PC-3 (cell line): Measurements from ENCODE around the gene STRN4. TPM values are rescaled to one million over a fixed set of nuclear protein-coding genes. Genes with fewer than 3 reads are reported as not detected.

Experiments
- ATAC-seq: fragments of 200-7000 bp; cut with Tn5 transposase; 2 replicates; pipeline ENCODE4 v1.9.1; 2020; ENCODE audit warnings: mild to moderate bottlenecking, moderate library complexity
- BruUV-seq: library from RNA; stranded (reverse); fragments of 400-500 nt; replicated peaks from 2 replicates; lab custom pipeline; 2021; lab: Mats Ljungman, UMichigan
- CTCF ChIA-PET: fragments of 300-600 bp; sonication (Branson Sonifier 250); formaldehyde crosslinking; loops from one replicate; lab custom pipeline; 2022; ENCODE audit warnings: antibody characterized with exemption; lab: Charles Lee
- POLR2A ChIA-PET: fragments of 300-600 bp; sonication (Branson Sonifier 250); formaldehyde crosslinking; loops from one replicate; lab custom pipeline; 2022; ENCODE audit warnings: antibody characterized with exemption; ENCODE audit not compliant: unreplicated experiment; lab: Charles Lee
- DNase-seq: peaks from one replicate; pipeline ENCODE4 v3.0.0-alpha.2; 2015
- H2AFZ ChIP-seq: fragments of 300-600 bp; sonication (generic); 2 replicates; pipeline ENCODE4 v1.6.0; 2016; ENCODE audit warnings: antibody characterized with exemption, low read length
- H3F3A ChIP-seq: fragments of 300-600 bp; sonication (generic); one replicate; pipeline ENCODE4 v1.6.0; 2017; ENCODE audit warnings: antibody characterized with exemption, low read length, control low read depth, mild to moderate bottlenecking; ENCODE audit not compliant: unreplicated experiment
- H3K27ac ChIP-seq: fragments of 300-600 bp; sonication (generic); 2 replicates; pipeline ENCODE4 v1.5.1; 2016; ENCODE audit warnings: mild to moderate bottlenecking, low read length
- H3K27me3 ChIP-seq: fragments of 300-600 bp; sonication (generic); 2 replicates; pipeline ENCODE4 v1.6.1; 2016; ENCODE audit warnings: low read length, mixed read lengths
- H3K36me3 ChIP-seq: fragments of 300-600 bp; sonication (generic); 2 replicates; pipeline ENCODE4 v1.6.1; 2016; ENCODE audit warnings: low read depth, mixed run types, low read length, mixed read lengths
- H3K4me1 ChIP-seq: fragments of 300-600 bp; sonication (generic); 2 replicates; pipeline ENCODE4 v1.5.1; 2016; ENCODE audit warnings: low read length; ENCODE audit not compliant: insufficient read depth
- H3K4me2 ChIP-seq: fragments of 300-600 bp; sonication (generic); 2 replicates; pipeline ENCODE4 v1.6.0; 2016; ENCODE audit warnings: low read length
- H3K4me3 ChIP-seq: fragments of 300-600 bp; sonication (generic); 2 replicates; pipeline ENCODE4 v1.5.1; 2016; ENCODE audit warnings: mild to moderate bottlenecking, low read length, mixed read lengths
- H3K79me2 ChIP-seq: fragments of 300-600 bp; sonication (generic); 2 replicates; pipeline ENCODE4 v1.6.1; 2017; ENCODE audit warnings: low read length, mixed read lengths
- H3K9ac ChIP-seq: fragments of 300-600 bp; sonication (generic); 2 replicates; pipeline ENCODE4 v1.6.0; 2016; ENCODE audit warnings: mild to moderate bottlenecking, low read length
- H3K9me2 ChIP-seq: fragments of 300-600 bp; sonication (generic); replicated peaks from 2 replicates; pipeline ENCODE4 v1.6.1; 2016; ENCODE audit warnings: mixed run types, low read length, mixed read lengths
- H3K9me3 ChIP-seq: fragments of 300-600 bp; sonication (generic); 2 replicates; pipeline ENCODE4 v1.6.1; 2016; ENCODE audit warnings: low read length, mixed read lengths
- H4K20me1 ChIP-seq: fragments of 300-600 bp; sonication (generic); 2 replicates; pipeline ENCODE4 v1.6.1; 2016; ENCODE audit warnings: low read length, mixed read lengths
- EZH2 ChIP-seq: fragments of 300-600 bp; sonication (generic); IDR thresholded peaks from one replicate; pipeline ENCODE4 v1.6.1; 2017; ENCODE audit warnings: antibody characterized with exemption, mild to moderate bottlenecking, low read length; ENCODE audit not compliant: unreplicated experiment
- EZH2phosphoT487 ChIP-seq: fragments of 300-600 bp; sonication (generic); IDR thresholded peaks from 2 replicates; pipeline ENCODE4 v1.6.1; 2018; ENCODE audit warnings: mild to moderate bottlenecking, antibody characterized with exemption, low read length, borderline replicate concordance
- intact Hi-C: fragments of 100-400 bp; cut with micrococcal nuclease; formaldehyde crosslinking; loops from 2 replicates; pipeline ENCODE4 v1.9.0; 2023
- total RNA-seq: library from RNA; depleted of rRNA; stranded (reverse); fragments of >200 nt; gene quantifications from 2 replicates; pipeline ENCODE4 v1.2.3, GENCODE V29; 2014
- TF ChIP-seq, protein P1 (sequence below): fragments of 300-600 bp; sonication (generic); conservative IDR thresholded peaks from 2 replicates; pipeline ENCODE4 v1.5.1; 2017; ENCODE audit warnings: antibody characterized with exemption, low read depth, mild to moderate bottlenecking, low read length

The STRN4 gene
- total RNA-seq, 1 experiment from 2014 or later = 62.7 TPM

DNA sequence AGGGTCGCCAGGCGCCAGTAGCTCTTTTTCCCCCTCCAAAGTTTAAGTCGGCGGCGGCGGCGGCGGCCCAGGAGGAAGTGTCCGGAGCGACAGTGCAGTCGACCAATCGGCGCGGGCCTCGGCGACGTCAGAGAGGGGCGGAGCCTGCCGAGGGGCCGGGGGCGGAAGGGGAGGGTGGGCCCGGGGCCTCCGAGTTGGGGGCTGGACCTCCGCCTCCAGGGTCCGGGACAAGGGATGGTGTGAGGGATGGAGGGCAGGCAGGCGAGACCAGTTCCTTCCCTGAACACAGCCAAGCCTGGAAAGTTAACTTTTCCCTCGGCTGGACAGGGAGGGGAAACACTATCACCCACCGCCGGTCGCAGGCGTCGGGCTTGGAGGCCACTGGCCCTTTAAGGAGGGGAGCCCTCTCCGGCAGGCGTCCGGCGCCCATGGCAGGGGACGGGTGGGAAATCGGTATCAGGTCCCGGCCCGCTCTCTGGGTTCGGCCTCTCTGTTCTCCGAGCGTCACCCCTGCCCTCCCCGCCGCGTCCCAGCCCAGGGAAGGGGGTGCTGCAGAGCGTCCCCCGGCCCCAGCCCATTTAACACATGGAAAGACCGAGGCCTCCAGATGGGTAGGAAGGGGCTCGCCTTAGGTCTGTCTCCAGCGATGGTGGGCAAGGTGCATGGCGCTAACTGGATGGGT lies 29.1 kb downstream of the STRN4 start, which contains the start of gene PRKD2:
Gene PRKD2, minus strand, starts transcription at position 81 of the 682 bp plus-strand sequence. CDS start 744 bp downstream, outside the sequence.
- H2AFZ ChIP-seq = peak within 1 kb of the TSS; percentile 74
- H3K27ac ChIP-seq = no peak within 1 kb of the TSS
- BruUV-seq = no TSS peak
- peak within 1 kb of the TSS; percentile 98 for H3K4me2 ChIP-seq
- H3K4me1 ChIP-seq = no peaks in the 10 kb centered on the region; the same call in 1 of the 2 replicates
- H3F3A ChIP-seq = no peaks in the 10 kb centered on the region
- H3K27me3 ChIP-seq = no peaks in the 10 kb centered on the region
- H3K9ac ChIP-seq = peak within 1 kb of the TSS; percentile 85
- DNase-seq (peak; percentile 69), ATAC-seq (peak; percentile 66)
- no peaks in the 10 kb centered on the region for H3K9me2 ChIP-seq
- ChIA-PET CTCF (interaction anchor here (0.6 kb wide), 1 partner anchor 11 kb away, joined by 6 read pairs; no protein-coding TSS in a partner anchor), POLR2A (no interaction called here)
- intact Hi-C loops = loop anchor here (2.0 kb wide), 1 partner anchor 14 kb away; no protein-coding TSS in a partner anchor
- H3K9me3 ChIP-seq = no peaks in the 10 kb centered on the region
- peaks cover 24% of the 10 kb centered on the region for H3K79me2 ChIP-seq
- H3K36me3 ChIP-seq = peaks cover 5% of the 10 kb centered on the region; the same call in 1 of the 2 replicates
- TF ChIP-seq EZH2 (no peak), EZH2phosphoT487 (no peak)
- TF ChIP-seq, protein P1, sequence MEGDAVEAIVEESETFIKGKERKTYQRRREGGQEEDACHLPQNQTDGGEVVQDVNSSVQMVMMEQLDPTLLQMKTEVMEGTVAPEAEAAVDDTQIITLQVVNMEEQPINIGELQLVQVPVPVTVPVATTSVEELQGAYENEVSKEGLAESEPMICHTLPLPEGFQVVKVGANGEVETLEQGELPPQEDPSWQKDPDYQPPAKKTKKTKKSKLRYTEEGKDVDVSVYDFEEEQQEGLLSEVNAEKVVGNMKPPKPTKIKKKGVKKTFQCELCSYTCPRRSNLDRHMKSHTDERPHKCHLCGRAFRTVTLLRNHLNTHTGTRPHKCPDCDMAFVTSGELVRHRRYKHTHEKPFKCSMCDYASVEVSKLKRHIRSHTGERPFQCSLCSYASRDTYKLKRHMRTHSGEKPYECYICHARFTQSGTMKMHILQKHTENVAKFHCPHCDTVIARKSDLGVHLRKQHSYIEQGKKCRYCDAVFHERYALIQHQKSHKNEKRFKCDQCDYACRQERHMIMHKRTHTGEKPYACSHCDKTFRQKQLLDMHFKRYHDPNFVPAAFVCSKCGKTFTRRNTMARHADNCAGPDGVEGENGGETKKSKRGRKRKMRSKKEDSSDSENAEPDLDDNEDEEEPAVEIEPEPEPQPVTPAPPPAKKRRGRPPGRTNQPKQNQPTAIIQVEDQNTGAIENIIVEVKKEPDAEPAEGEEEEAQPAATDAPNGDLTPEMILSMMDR = no peak
- no peaks in the 10 kb centered on the region for H4K20me1 ChIP-seq
- H3K4me3 ChIP-seq = peak within 1 kb of the TSS; percentile 93

DNA sequence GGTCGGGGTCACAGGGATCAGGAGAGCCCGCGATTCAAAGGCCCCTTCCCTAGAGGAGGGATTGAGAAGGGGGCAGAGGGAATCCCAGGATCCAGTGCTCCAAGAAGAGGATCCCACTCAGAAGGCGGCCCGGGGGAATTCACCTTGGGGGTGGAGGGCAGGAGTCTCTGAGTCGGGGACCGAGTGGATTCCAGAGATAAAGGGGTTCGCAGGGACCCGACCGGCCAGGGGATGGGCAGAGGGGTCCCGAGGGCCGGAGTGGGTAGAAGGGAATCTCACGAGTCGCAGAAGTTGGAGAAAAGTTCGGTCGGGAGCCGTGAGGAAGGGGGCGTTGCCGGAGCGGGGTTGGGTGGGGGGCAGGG lies 29.6 kb downstream of the STRN4 start:
- Histone ChIP-seq H3K27ac (no peak overlapping the region), H3K4me3 (peak overlapping the region; percentile 93), H3K27me3 (no peaks in the 10 kb centered on the region), H3F3A (no peaks in the 10 kb centered on the region), H3K9me3 (no peaks in the 10 kb centered on the region), H3K9ac (peak overlapping the region; percentile 85), H3K79me2 (peaks cover 24% of the 10 kb centered on the region), H3K9me2 (no peaks in the 10 kb centered on the region), H2AFZ (peak overlapping the region; percentile 74; the same call in 1 of the 2 replicates), H4K20me1 (no peaks in the 10 kb centered on the region), H3K36me3 (no peaks in the 10 kb centered on the region; the same call in 1 of the 2 replicates), H3K4me1 (no peaks in the 10 kb centered on the region; the same call in 1 of the 2 replicates), H3K4me2 (peak overlapping the region; percentile 98)
- DNase-seq (no peak), ATAC-seq (no peak)
- intact Hi-C loops = loop anchor here (2.0 kb wide), 1 partner anchor 14 kb away; no protein-coding TSS in a partner anchor
- no TSS peak for BruUV-seq
- ChIA-PET POLR2A (no interaction called here), CTCF (interaction anchor here (0.6 kb wide), 1 partner anchor 12 kb away, joined by 6 read pairs; no protein-coding TSS in a partner anchor)
- TF ChIP-seq, protein P1 = no peak
- TF ChIP-seq EZH2phosphoT487 (no peak), EZH2 (no peak)
